ENCODE data around the gene TRIM65. TPM values are rescaled to one million over a fixed set of nuclear protein-coding genes. Genes with fewer than 3 reads are reported as not detected.

The TRIM65 gene
- total and polyA plus RNA-seq, 2 of the 13 experiments (the other 11 are each of a cell fraction or from before 2014, with no cell fraction given) = 10.3 to 22.4 TPM

GRCh38 chr17:75876190-75876937, 20.4 kb downstream of the TRIM65 start (continued):
- TF ChIP-seq IRF9 (CRISPR knock-in tag; IDR thresholded peaks at IDR 0.05; ENCODE audit: borderline replicate concordance) (peak; percentile 83), ZNF383 (CRISPR knock-in tag; IDR thresholded peaks at IDR 0.05; ENCODE audit: borderline replicate concordance) (no peak), ZNF589 (CRISPR knock-in tag; conservative IDR thresholded peaks at IDR 0.05) (no peak; the same call in 1 of the 2 replicates), NFAT5 (CRISPR knock-in tag; IDR thresholded peaks at IDR 0.05) (peak; percentile 17; the same call in 1 of the 2 replicates), EED (CRISPR knock-in tag; IDR thresholded peaks at IDR 0.05) (no peak), ZNF878 (CRISPR knock-in tag; IDR thresholded peaks at IDR 0.05) (peak; percentile 70), NPAS2 (CRISPR knock-in tag; IDR thresholded peaks at IDR 0.05; ENCODE audit: borderline replicate concordance) (no peak), ZNF451 (CRISPR knock-in tag; IDR thresholded peaks at IDR 0.05) (peak; percentile 87), ZNF331 (CRISPR knock-in tag; IDR thresholded peaks at IDR 0.05) (peak; percentile 91), SALL2 (CRISPR knock-in tag; IDR thresholded peaks at IDR 0.05) (peak; percentile 93), DR1 (CRISPR knock-in tag; IDR thresholded peaks at IDR 0.05) (peak; percentile 89), HMGA1 (CRISPR knock-in tag; conservative IDR thresholded peaks at IDR 0.05) (no peak), ZNF816 (CRISPR knock-in tag; IDR thresholded peaks at IDR 0.05; ENCODE audit: borderline replicate concordance) (no peak), ZBTB4 (CRISPR knock-in tag; IDR thresholded peaks at IDR 0.05; ENCODE audit: borderline replicate concordance) (peak; percentile 88; the same call in 1 of the 2 replicates), ADNP (CRISPR knock-in tag; IDR thresholded peaks at IDR 0.05) (no peak), ZNF672 (CRISPR knock-in tag; IDR thresholded peaks at IDR 0.05) (peak; percentile 3; the same call in 1 of the 2 replicates), ZFYVE20 (CRISPR knock-in tag; IDR thresholded peaks at IDR 0.05; ENCODE audit: borderline replicate concordance, low read depth) (0 out of 2 replicates have a peak, but pooled peaks have one; percentile 56), ZNF382 (CRISPR knock-in tag; IDR thresholded peaks at IDR 0.05; ENCODE audit: borderline replicate concordance) (no peak), HHEX (CRISPR knock-in tag; IDR thresholded peaks at IDR 0.05) (peak; percentile 7; the same call in 1 of the 2 replicates)

All from HepG2 (cell line).